PC-3 (cell line): ENCODE measurements around the gene JADE2. TPM values are rescaled to one million over a fixed set of nuclear protein-coding genes. Genes with fewer than 3 reads are reported as not detected.

Source experiments
- ATAC-seq: fragments of 200-7000 bp; cut with Tn5 transposase; 2 replicates; pipeline ENCODE4 v1.9.1; 2020; ENCODE audit warnings: mild to moderate bottlenecking, moderate library complexity
- BruUV-seq: library from RNA; stranded (reverse); fragments of 400-500 nt; replicated peaks from 2 replicates; lab custom pipeline; 2021; lab: Mats Ljungman, UMichigan
- CTCF ChIA-PET: fragments of 300-600 bp; sonication (Branson Sonifier 250); formaldehyde crosslinking; loops from one replicate; lab custom pipeline; 2022; ENCODE audit warnings: antibody characterized with exemption; lab: Charles Lee
- POLR2A ChIA-PET: fragments of 300-600 bp; sonication (Branson Sonifier 250); formaldehyde crosslinking; loops from one replicate; lab custom pipeline; 2022; ENCODE audit warnings: antibody characterized with exemption; ENCODE audit not compliant: unreplicated experiment; lab: Charles Lee
- DNase-seq: peaks from one replicate; pipeline ENCODE4 v3.0.0-alpha.2; 2015
- H2AFZ ChIP-seq: fragments of 300-600 bp; sonication (generic); 2 replicates; pipeline ENCODE4 v1.6.0; 2016; ENCODE audit warnings: antibody characterized with exemption, low read length
- H3F3A ChIP-seq: fragments of 300-600 bp; sonication (generic); one replicate; pipeline ENCODE4 v1.6.0; 2017; ENCODE audit warnings: antibody characterized with exemption, low read length, control low read depth, mild to moderate bottlenecking; ENCODE audit not compliant: unreplicated experiment
- H3K27ac ChIP-seq: fragments of 300-600 bp; sonication (generic); 2 replicates; pipeline ENCODE4 v1.5.1; 2016; ENCODE audit warnings: mild to moderate bottlenecking, low read length
- H3K27me3 ChIP-seq: fragments of 300-600 bp; sonication (generic); 2 replicates; pipeline ENCODE4 v1.6.1; 2016; ENCODE audit warnings: low read length, mixed read lengths
- H3K36me3 ChIP-seq: fragments of 300-600 bp; sonication (generic); 2 replicates; pipeline ENCODE4 v1.6.1; 2016; ENCODE audit warnings: low read depth, mixed run types, low read length, mixed read lengths
- H3K4me1 ChIP-seq: fragments of 300-600 bp; sonication (generic); 2 replicates; pipeline ENCODE4 v1.5.1; 2016; ENCODE audit warnings: low read length; ENCODE audit not compliant: insufficient read depth
- H3K4me2 ChIP-seq: fragments of 300-600 bp; sonication (generic); 2 replicates; pipeline ENCODE4 v1.6.0; 2016; ENCODE audit warnings: low read length
- H3K4me3 ChIP-seq: fragments of 300-600 bp; sonication (generic); 2 replicates; pipeline ENCODE4 v1.5.1; 2016; ENCODE audit warnings: mild to moderate bottlenecking, low read length, mixed read lengths
- H3K79me2 ChIP-seq: fragments of 300-600 bp; sonication (generic); 2 replicates; pipeline ENCODE4 v1.6.1; 2017; ENCODE audit warnings: low read length, mixed read lengths
- H3K9ac ChIP-seq: fragments of 300-600 bp; sonication (generic); 2 replicates; pipeline ENCODE4 v1.6.0; 2016; ENCODE audit warnings: mild to moderate bottlenecking, low read length
- H3K9me2 ChIP-seq: fragments of 300-600 bp; sonication (generic); replicated peaks from 2 replicates; pipeline ENCODE4 v1.6.1; 2016; ENCODE audit warnings: mixed run types, low read length, mixed read lengths
- H3K9me3 ChIP-seq: fragments of 300-600 bp; sonication (generic); 2 replicates; pipeline ENCODE4 v1.6.1; 2016; ENCODE audit warnings: low read length, mixed read lengths
- H4K20me1 ChIP-seq: fragments of 300-600 bp; sonication (generic); 2 replicates; pipeline ENCODE4 v1.6.1; 2016; ENCODE audit warnings: low read length, mixed read lengths
- CTCF ChIP-seq: fragments of 300-600 bp; sonication (generic); conservative IDR thresholded peaks from 2 replicates; pipeline ENCODE4 v1.5.1; 2017; ENCODE audit warnings: antibody characterized with exemption, low read depth, mild to moderate bottlenecking, low read length
- EZH2 ChIP-seq: fragments of 300-600 bp; sonication (generic); IDR thresholded peaks from one replicate; pipeline ENCODE4 v1.6.1; 2017; ENCODE audit warnings: antibody characterized with exemption, mild to moderate bottlenecking, low read length; ENCODE audit not compliant: unreplicated experiment
- EZH2phosphoT487 ChIP-seq: fragments of 300-600 bp; sonication (generic); IDR thresholded peaks from 2 replicates; pipeline ENCODE4 v1.6.1; 2018; ENCODE audit warnings: mild to moderate bottlenecking, antibody characterized with exemption, low read length, borderline replicate concordance
- intact Hi-C: fragments of 100-400 bp; cut with micrococcal nuclease; formaldehyde crosslinking; loops from 2 replicates; pipeline ENCODE4 v1.9.0; 2023
- total RNA-seq: library from RNA; depleted of rRNA; stranded (reverse); fragments of >200 nt; gene quantifications from 2 replicates; pipeline ENCODE4 v1.2.3, GENCODE V29; 2014

JADE2 gene
- total RNA-seq, 1 experiment from 2014 or later, result 33.2 TPM

- no peak overlapping the region for H3K4me2 ChIP-seq
- no peaks in the 10 kb centered on the region for H3K27me3 ChIP-seq
- H2AFZ ChIP-seq, result no peak overlapping the region
- no peaks in the 10 kb centered on the region for H3K79me2 ChIP-seq
- TF ChIP-seq EZH2, result no peak
- BruUV-seq, result no TSS peak
- ChIA-PET POLR2A (no interaction called here), CTCF (no interaction called here)
- no peak overlapping the region for H3K4me3 ChIP-seq
- no peak overlapping the region for H3K27ac ChIP-seq
- H3K9ac ChIP-seq, result no peak overlapping the region
- ATAC-seq (no peak), DNase-seq (no peak)
- no peaks in the 10 kb centered on the region for H3K4me1 ChIP-seq
- H3K9me3 ChIP-seq, result no peaks in the 10 kb centered on the region
- intact Hi-C loops, result no loop called here
- H4K20me1 ChIP-seq, result no peaks in the 10 kb centered on the region
- H3F3A ChIP-seq, result no peaks in the 10 kb centered on the region
- H3K9me2 ChIP-seq, result no peaks in the 10 kb centered on the region
- no peaks in the 10 kb centered on the region for H3K36me3 ChIP-seq
These were observed 45.6 kb upstream of the JADE2 start for GRCh38 chr5:134479839-134480238.

DNA sequence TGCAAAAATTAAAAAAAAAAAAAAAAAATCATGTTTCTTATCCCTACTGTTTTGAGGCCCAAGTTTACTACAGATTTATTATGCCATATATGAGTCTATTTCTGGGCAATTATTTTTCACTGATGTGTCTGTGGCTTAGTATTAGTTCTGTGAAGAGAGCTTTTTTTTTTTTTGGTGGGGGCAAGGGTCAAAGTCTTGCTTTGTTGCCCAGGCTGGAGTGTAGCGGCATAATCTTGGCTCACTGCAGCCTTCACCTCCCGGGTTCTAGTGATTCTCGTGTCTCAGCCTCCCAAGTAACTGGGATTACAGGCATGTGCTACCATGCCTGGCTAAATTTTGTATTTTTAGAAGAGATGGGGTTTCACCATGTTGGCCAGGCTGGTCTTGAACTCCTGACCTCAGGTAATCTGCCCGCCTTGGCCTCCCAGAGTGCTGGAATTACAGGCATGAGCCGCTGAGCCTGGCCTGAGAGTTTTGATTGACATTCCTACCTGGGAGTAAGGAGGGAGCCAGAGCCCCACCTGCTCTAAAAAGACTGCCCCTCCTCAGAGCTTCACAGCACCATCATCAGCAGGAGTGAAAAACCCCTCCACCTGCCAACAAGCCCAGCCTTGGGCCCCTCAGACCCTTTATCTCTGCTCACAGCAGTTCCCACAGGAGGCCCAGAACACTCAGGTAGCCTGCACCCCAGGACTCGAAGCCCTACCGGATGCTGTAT is 36.1 kb upstream of the JADE2 start:
- no peak overlapping the region for H3K4me2 ChIP-seq
- ChIA-PET POLR2A (no interaction called here), CTCF (no interaction called here)

GRCh38 chr5:134490255-134490924 is 35.1 kb upstream of the JADE2 start:
- CTCF ChIA-PET, result no interaction called here
- intact Hi-C loops, result no loop called here

More for the DNA sequence above, 36.1 kb upstream of the JADE2 start:
- H3K36me3 ChIP-seq, result no peaks in the 10 kb centered on the region
- no peaks in the 10 kb centered on the region for H4K20me1 ChIP-seq
- no peak for TF ChIP-seq EZH2phosphoT487
- TF ChIP-seq EZH2, result no peak
- no peak for TF ChIP-seq CTCF
- intact Hi-C loops, result no loop called here
- no peak overlapping the region for H3K4me3 ChIP-seq
- no peaks in the 10 kb centered on the region for H3F3A ChIP-seq
- no peak overlapping the region for H3K27ac ChIP-seq
- BruUV-seq, result no TSS peak
- H3K4me1 ChIP-seq, result no peaks in the 10 kb centered on the region
- no peaks in the 10 kb centered on the region for H3K27me3 ChIP-seq
- H3K9ac ChIP-seq, result no peak overlapping the region
- DNase-seq, result no peak
- H3K79me2 ChIP-seq, result no peaks in the 10 kb centered on the region
- no peak for ATAC-seq
- H3K9me2 ChIP-seq, result no peaks in the 10 kb centered on the region
- H3K9me3 ChIP-seq, result no peaks in the 10 kb centered on the region
- no peak overlapping the region for H2AFZ ChIP-seq

More at GRCh38 chr5:134490255-134490924, 35.1 kb upstream of the JADE2 start:
- no peak for ATAC-seq
- no peaks in the 10 kb centered on the region for H3K79me2 ChIP-seq
- no peaks in the 10 kb centered on the region for H3K36me3 ChIP-seq
- no peak overlapping the region for H3K27ac ChIP-seq
- TF ChIP-seq EZH2 (no peak), EZH2phosphoT487 (no peak), CTCF (no peak)
- H3K27me3 ChIP-seq, result no peaks in the 10 kb centered on the region
- no peak for DNase-seq
- no peaks in the 10 kb centered on the region for H4K20me1 ChIP-seq
- no peaks in the 10 kb centered on the region for H3F3A ChIP-seq
- no TSS peak for BruUV-seq
- H3K4me3 ChIP-seq, result no peak overlapping the region
- H3K4me1 ChIP-seq, result no peaks in the 10 kb centered on the region
- no peaks in the 10 kb centered on the region for H3K9me2 ChIP-seq
- no peaks in the 10 kb centered on the region for H3K9me3 ChIP-seq
- H3K4me2 ChIP-seq, result no peak overlapping the region
- H2AFZ ChIP-seq, result no peak overlapping the region
- no peak overlapping the region for H3K9ac ChIP-seq
- POLR2A ChIA-PET, result no interaction called here
